MCF 10A (cell line): ENCODE results near the gene OR1D5. TPM values are rescaled to one million over a fixed set of nuclear protein-coding genes. Genes with fewer than 3 reads are reported as not detected.
A peak's percentile ranks its signal among the peaks of the same experiment; 100 is the strongest.

Experiments used
- BruUV-seq: library from RNA; stranded (reverse); fragments of 400-500 nt; replicated peaks from 2 replicates; lab custom pipeline; 2021; lab: Mats Ljungman, UMichigan
- CTCF ChIA-PET: fragments of 300-600 bp; sonication (Branson Sonifier 250); formaldehyde crosslinking; extraction: SDS; loops from one replicate; lab custom pipeline; 2021; ENCODE audit warnings: antibody characterized with exemption, inconsistent platforms; lab: Yijun Ruan, JAX
- POLR2A ChIA-PET: fragments of 300-600, 350-650 bp; sonication (Branson Sonifier 250); formaldehyde crosslinking; extraction: SDS; loops from one replicate; lab custom pipeline; 2020; ENCODE audit warnings: antibody characterized with exemption, inconsistent platforms; lab: Yijun Ruan, JAX
- DNase-seq: peaks from one replicate; pipeline ENCODE4 v3.0.0-alpha.2; 2018; ENCODE audit not compliant: unreplicated experiment
- H3K27ac Mint-ChIP-seq: one replicate; pipeline ENCODE4 v1.8.0; 2022; ENCODE audit warnings: mild to moderate bottlenecking, low read depth, mixed read lengths; ENCODE audit not compliant: unreplicated experiment
- H3K27me3 Mint-ChIP-seq: one replicate; pipeline ENCODE4 v1.8.0; 2022; ENCODE audit warnings: mixed read lengths; ENCODE audit not compliant: insufficient read depth, unreplicated experiment
- H3K36me3 Mint-ChIP-seq: one replicate; pipeline ENCODE4 v1.8.0; 2022; ENCODE audit warnings: mild to moderate bottlenecking, moderate library complexity, mixed read lengths; ENCODE audit not compliant: insufficient read depth, unreplicated experiment
- H3K4me1 Mint-ChIP-seq: one replicate; pipeline ENCODE4 v1.8.0; 2022; ENCODE audit warnings: mixed read lengths; ENCODE audit not compliant: insufficient read depth, unreplicated experiment
- H3K4me3 Mint-ChIP-seq: one replicate; pipeline ENCODE4 v1.8.0; 2022; ENCODE audit warnings: mild to moderate bottlenecking, moderate library complexity, mixed read lengths; ENCODE audit not compliant: unreplicated experiment
- H3K9me3 Mint-ChIP-seq: one replicate; pipeline ENCODE4 v1.8.0; 2022; ENCODE audit warnings: mixed read lengths; ENCODE audit not compliant: unreplicated experiment
- CTCF ChIP-seq: fragments of 200-600 bp; IDR thresholded peaks from one replicate; pipeline ENCODE4 v1.8.0; 2022; ENCODE audit warnings: antibody characterized with exemption, mild to moderate bottlenecking; ENCODE audit not compliant: unreplicated experiment
- intact Hi-C: fragments of 100-400 bp; cut with micrococcal nuclease; formaldehyde crosslinking; loops from 2 replicates; pipeline ENCODE4 v1.14.1; 2022
- total RNA-seq: library from RNA; stranded (reverse); gene quantifications from 2 replicates; pipeline ENCODE4 v1.2.3, GENCODE V29; 2022

OR1D5 gene
- total RNA-seq, 1 experiment from 2014 or later: not detected

GRCh38 chr17:3037259-3037658 is 26.1 kb downstream of the OR1D5 start:
- intact Hi-C loops: no loop called here
- Mint-ChIP-seq H3K4me3 (no peak overlapping the region), H3K27me3 (peaks cover 10% of the 10 kb centered on the region), H3K4me1 (no peaks in the 10 kb centered on the region), H3K36me3 (no peaks in the 10 kb centered on the region), H3K9me3 (peaks cover 4% of the 10 kb centered on the region), H3K27ac (no peak overlapping the region)
- BruUV-seq: no TSS peak
- DNase-seq: no peak
- POLR2A ChIA-PET: no interaction called here
- no peak for TF ChIP-seq CTCF
- CTCF ChIA-PET: interaction anchor here (1.1 kb wide), 1 partner anchor 19 kb away, joined by 3 read pairs; no protein-coding TSS in a partner anchor

- ChIA-PET POLR2A (no interaction called here), CTCF (interaction anchor here (0.8 to 1.1 kb wide), 2 partner anchors 18 to 208 kb away, joined by 3 read pairs; no protein-coding TSS in a partner anchor)
- H3K4me3 Mint-ChIP-seq: no peak overlapping the region
- H3K9me3 Mint-ChIP-seq: no peaks in the 10 kb centered on the region
- no peak overlapping the region for H3K27ac Mint-ChIP-seq
- intact Hi-C loops: no loop called here
- H3K27me3 Mint-ChIP-seq: peaks cover 10% of the 10 kb centered on the region
- H3K4me1 Mint-ChIP-seq: no peaks in the 10 kb centered on the region
- TF ChIP-seq CTCF: no peak
- no TSS peak for BruUV-seq
- no peaks in the 10 kb centered on the region for H3K36me3 Mint-ChIP-seq
- DNase-seq: no peak
These were observed 26.6 kb downstream of the OR1D5 start for GRCh38 chr17:3036800-3037199.

- DNase-seq: no peak
- TSS peak; percentile 23 for BruUV-seq
- peaks cover 10% of the 10 kb centered on the region for H3K27me3 Mint-ChIP-seq
- no peaks in the 10 kb centered on the region for H3K36me3 Mint-ChIP-seq
- H3K9me3 Mint-ChIP-seq: no peaks in the 10 kb centered on the region
- intact Hi-C loops: no loop called here
- H3K4me3 Mint-ChIP-seq: no peak overlapping the region
- CTCF ChIA-PET: interaction anchor here (0.8 to 3.3 kb wide), 2 partner anchors 13 to 207 kb away, joined by 3 to 14 read pairs; no protein-coding TSS in a partner anchor
- no peaks in the 10 kb centered on the region for H3K4me1 Mint-ChIP-seq
- POLR2A ChIA-PET: no interaction called here
- TF ChIP-seq CTCF: no peak
- no peak overlapping the region for H3K27ac Mint-ChIP-seq
These were observed 27.5 kb downstream of the OR1D5 start for GRCh38 chr17:3035968-3036280.

- DNase-seq: no peak
- Mint-ChIP-seq H3K4me1 (peaks cover 2% of the 10 kb centered on the region), H3K27ac (no peak overlapping the region), H3K4me3 (no peak overlapping the region), H3K36me3 (no peaks in the 10 kb centered on the region), H3K27me3 (peaks cover 10% of the 10 kb centered on the region), H3K9me3 (no peaks in the 10 kb centered on the region)
- CTCF ChIA-PET: interaction anchor here (3.3 kb wide), 1 partner anchor 13 kb away, joined by 14 read pairs; no protein-coding TSS in a partner anchor
- BruUV-seq: no TSS peak
- POLR2A ChIA-PET: no interaction called here
- intact Hi-C loops: no loop called here
- TF ChIP-seq CTCF: no peak
These were observed 28.0 kb downstream of the OR1D5 start for GRCh38 chr17:3035256-3035967.
